DMS114 treated with DMSO at 0.1 percent for 48 hours (cell line): ENCODE results near the gene DNM1.

Experiments
- DNase-seq: peaks from one replicate; lab custom pipeline; 2025; ENCODE audit not compliant: unreplicated experiment; lab: John Stamatoyannopoulos, UW

DNM1 gene

DNA sequence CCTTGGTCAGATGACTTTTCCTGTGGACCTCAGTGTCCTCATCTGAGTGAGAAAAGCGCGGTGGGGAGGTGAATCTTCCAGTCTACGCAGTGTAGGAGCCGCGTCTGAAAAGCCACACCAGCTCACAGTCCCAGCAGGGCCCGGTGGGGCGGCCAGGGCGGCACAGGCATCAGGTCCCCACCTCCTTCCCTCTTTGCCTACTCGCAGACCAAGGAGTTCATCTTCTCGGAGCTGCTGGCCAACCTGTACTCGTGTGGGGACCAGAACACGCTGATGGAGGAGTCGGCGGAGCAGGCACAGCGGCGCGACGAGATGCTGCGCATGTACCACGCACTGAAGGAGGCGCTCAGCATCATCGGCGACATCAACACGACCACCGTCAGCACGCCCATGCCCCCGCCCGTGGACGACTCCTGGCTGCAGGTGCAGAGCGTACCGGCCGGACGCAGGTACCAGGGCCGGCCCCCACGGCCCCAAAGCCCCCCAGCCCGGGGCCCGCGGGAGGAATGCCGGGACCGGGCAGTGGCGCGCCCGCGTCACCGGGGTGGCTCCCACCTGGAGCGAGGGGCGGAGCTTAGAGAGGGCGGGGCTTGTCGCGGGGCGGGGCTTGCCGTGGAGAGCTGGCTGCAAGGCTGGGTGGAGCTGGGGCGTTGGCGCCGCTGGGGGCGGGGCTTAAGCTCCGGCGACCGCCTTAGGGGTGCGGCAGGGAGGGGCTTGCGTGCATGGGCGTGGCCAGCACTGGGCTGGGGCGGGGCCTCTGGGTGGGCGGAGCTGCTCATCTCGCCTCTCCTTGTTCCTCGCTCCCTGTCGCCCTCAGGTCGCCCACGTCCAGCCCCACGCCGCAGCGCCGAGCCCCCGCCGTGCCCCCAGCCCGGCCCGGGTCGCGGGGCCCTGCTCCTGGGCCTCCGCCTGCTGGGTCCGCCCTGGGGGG is 47.0 kb downstream of the DNM1 start:
- no peak for DNase-seq

DNA sequence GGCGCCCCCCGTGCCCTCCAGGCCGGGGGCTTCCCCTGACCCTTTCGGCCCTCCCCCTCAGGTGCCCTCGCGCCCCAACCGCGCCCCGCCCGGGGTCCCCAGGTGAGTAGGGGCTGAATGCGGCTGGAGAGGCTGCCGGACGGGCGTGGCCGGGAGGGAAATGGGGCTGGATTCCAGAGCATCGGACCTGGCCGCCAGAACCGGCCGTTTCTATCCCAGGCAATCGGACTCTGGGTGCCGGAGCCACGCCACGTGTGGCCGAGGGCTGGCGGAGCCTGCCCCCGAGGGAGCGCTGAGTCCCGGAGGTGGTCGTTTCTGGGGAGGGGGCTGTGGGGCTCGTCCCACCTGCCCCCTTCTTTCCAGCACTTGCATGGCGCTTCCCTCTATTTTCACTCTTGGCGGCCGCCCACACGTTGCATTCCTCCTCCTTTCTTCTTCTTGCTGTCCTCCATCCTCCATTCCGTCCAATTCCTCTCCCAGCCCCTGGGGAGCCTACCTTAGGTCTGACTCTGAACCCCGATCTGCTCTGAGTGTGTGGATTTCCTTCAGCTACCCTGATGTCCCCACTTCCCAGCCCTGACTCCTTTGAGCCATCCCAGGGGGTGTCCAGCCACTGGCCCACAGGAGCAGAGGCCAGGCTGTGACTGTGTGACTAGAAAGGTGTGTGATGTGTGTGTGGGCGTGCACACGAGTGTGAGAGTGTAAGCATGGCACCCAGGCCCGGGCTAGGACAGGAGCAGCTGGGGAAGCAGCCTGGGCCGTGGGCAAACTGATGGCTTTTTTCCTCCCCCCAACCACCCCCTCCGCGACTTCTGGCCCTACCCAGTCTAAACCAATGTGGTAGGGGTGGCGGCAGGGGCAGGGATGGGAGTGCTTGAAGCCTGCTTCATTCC is 47.9 kb downstream of the DNM1 start:
- DNase-seq = no peak

DNA sequence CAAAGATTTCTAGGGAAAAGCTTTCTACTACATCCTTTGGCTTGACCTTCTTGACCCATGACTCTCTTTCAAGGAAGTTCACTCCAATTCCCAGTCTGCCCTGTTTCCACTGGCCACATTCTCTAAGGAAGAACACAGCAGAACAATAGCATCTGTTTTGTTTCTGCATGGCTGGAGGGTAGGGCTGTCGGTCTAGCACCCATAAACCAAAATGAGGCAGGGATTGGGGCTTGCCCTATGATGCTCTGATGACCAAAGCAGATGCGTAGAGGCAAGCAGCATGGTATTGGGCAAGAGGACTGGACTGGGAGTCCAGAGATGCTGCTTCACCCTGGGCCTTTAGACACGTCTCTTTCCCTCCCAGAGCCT is 48.5 kb downstream of the DNM1 start:
- DNase-seq = no peak

DNA sequence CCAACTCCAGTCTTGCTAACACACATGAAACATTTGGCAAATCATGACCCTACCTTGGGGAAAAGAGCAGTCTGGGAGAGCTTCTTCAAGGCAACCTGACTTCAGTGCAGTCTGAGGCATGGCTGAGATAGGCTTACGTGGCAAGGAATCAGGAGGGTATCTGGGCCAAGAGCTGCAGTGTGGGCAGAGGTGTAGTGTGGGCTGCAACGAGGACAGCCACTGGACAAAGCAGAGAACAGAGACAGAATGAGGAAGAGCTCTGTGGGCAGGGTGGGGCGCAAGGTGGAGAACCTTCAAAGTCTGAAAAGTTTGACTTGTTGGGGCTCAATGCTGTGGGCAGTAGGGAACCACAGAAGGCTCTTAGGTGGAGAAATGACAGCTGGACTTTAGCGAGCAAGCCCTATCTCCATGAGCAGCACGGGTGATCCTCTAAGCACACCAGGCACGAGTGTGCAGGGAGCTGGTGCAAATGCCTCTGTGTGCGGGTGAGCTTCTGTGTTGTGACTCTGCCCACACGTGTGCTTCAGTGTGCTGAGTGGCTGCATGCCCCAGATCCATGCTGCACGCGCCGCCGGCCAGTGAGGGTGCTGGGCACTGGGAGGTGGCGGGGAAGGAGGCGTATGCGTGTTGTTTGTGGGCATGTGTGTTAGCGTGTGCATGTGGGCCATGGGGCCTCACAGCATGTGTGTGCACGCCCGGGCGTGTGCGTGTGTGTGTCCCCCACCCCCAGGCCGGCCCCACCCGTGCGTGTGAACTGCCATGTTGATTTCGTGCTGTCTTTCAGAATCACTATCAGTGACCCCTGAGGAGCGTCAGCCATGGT is 49.3 kb downstream of the DNM1 start:
- DNase-seq = no peak

DNA sequence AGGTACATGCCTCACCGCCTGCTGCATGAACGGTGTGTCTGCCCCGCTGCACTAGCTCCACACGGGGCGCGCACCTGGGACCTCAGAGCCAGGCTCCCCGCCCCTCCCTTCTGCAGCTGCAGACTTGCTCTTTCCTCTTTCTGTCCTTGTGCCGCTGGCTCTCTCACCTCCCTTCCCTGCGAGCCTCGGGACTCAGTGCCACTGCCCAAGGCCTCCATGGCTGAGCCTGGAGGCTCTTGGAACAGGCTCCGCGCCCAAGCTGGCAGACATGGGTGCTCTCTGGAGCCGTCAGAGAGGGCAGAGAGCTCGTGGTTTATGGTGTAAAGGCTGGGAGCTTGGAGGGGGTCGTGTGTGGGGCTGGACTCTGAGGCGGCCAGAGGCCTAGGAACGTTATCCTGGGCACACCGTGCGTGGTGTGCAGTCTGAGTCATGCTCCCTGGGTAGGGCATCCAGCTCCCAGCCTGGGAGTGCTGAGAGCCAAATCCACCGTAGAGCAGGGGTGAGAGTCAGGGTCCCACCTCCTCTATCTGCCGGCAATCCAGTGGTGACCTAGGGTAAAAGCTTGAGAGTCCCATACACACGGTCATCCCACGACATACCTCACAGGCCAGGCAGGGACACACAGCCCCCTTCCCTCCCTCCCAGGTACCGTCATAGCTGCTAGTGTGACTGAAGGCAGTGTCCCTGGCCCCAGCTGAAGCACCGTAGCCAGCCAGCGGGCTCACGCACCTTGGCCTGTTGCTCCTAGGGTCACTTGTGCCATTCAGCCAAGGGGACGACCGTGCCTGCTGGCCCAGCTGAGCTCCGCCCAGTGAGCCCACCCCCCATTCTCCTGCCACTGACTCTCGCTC is 50.2 kb downstream of the DNM1 start:
- no peak for DNase-seq

DNA sequence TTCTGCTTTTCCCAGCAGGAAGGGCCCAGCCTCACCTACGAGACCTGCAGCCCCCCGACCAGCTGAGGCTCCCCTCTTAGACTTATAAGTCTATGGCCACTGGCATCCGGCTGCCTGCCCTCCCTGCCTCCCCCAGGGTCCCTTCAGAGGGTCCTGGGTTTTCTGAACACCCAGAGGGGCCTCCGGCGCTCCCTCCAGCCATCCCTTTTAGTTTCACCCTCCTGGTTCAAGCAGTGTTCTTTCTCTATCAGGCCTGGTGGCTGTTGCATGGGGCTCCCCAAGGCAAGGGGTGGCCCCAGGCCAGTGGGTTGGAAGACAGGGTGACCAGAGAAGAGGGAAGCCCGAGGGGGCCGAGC is 50.8 kb downstream of the DNM1 start:
- DNase-seq = no peak

DNA sequence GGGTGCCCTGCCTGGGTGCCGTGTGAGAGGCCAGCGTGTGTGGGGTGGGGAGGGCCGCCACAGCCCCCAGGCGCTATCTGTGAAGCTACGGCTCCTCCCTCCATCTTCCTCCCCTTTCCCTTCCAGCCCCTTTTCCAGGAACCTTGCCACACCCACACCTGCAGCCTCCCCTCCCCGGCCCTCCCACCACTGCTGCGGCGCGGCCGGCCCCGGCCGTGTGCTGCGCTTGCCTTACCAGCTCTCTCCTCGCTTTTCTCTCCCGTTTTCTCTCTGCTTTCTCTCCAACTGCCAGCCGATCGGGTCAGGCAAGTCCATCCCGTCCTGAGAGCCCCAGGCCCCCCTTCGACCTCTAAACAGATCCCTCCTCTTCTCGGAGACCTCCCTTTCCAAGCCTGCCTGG is 51.2 kb downstream of the DNM1 start:
- DNase-seq = no peak

DNA sequence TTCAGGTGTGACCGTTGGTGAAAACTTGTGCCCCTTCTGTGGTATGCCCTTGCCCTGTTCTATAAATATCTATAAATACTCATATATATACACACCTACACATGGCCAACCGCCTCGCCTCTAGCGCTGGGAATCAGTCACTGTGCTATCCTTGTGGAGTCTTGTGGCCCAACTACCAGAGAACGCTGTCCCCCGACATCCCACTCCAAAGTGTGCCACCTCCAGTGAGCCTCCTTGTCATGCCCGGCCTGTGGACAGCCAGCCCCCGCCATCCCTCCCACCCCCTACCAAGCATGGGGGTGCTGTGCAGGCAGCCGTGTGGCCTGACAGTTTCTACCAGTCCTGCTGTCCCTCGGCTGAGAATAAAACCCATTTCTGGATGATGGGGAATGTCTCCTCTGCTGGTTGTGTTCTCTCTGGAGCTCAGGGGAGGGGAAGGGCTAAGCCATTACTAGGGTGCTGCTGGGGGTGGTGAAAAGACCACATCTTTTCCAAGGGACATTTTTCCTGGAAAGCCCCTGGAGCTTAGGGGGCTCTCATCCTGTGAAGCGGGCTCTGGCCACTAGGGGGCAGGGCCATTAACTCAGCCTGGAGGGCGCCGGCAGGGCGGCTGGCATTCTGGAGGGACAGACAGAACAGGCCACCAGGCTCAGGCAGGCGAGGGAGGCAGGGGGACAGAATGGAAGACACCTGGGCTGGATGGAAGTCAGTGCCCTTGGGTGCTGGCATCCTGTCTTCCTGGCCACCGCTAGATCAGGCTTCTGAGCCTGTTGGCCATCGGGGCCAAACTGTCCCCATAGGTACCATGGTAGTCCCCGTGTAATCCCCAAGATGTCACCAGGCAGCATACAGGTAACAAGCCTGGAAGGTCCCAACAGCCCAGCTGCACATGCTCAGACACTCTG is 51.9 kb downstream of the DNM1 start:
- no peak for DNase-seq

DNA sequence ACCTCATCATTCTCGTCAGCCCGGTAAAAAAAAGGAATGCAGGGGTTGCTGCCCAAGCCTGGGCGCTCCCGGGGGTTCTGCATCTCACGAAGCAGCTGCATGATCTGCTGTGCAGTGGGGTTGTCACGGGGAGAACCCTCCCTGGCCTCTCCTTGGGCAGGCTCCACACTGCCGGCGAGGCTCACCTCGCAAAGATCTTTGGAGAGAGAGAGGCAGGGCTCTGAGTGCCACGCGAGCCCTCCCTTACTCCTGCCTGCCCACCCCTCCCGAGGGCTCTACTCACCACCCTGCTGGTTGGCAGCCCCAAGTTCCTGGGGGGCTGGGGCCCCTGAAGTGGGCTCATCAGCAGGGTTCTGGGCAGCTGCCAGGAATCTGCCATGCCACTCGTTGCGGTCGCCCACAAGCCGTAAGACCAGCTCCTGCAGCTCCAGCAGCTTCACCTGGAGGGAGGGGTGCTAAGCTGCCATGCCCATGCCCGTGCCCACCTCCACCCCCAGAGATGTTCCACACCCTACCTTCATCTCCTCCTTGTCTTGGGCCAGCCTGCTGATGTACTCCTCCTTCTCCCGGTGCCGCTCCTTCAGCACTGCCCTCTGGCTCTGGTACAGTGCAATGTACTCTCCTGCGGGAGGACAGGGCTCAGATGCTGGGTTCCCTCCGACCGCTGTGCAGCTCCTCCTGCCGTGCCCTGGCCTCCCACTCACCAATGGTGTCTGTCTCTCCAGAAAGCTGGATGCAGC is 54.1 kb downstream of the DNM1 start:
- DNase-seq = no peak

DNA sequence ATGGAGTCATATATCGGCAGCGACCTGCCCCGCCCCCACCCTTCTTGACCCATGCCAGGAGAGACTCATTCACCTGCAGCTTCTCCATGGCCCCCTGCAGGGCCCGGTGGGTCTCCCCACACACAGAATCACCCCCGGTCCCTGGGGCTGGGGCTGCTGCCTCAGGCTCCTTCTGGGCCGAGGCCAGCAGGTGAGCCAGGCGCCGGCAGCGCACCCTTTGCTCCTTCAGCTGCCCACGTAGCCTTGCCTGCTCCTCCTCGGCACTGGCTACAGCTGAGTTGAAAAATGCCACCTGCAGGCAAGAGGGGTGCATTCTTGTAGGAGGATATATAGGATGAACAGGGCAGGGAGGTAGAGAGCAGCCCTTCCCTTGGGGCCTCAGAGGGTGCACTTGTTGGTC is 54.7 kb downstream of the DNM1 start:
- DNase-seq = no peak

DNA sequence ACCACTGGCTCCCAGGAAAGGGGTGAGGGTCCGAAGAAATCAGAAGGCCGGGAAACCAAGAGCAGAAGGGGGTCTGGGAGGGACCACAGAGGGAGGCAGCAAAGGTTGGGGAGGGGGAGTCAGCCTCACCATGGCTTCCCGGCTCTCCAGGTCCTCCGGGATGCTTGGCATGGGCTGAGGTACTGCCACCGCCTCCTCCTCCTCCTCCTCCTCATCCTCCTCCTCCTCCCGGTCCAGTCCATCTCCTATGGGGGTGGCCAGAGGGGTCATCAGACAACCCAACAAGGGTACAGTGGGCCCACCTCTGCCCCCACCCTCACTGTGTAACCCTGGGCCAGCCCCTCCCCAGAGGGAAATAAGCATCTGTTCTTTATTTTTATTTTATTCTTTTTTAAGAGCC is 55.1 kb downstream of the DNM1 start:
- DNase-seq = no peak

DNA sequence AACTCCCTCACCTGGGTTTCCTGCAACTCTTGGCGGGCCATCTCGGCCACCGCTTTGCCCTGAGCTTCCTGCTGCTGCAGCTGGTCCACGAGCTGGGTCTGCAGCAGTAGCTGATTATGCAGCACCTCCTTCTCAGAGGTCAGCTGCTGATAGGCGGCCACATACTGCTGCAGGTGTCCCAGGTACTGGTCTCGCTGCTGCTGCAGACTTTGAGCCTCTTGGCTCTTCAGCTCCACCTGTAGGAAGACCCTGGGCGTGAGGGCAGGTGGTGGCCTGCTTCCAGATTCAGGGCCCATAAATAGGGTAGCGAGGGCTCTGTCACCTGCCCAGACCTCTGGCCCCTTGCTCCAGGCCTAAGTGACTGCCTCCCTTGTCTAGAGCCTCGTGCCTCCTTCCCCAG is 56.0 kb downstream of the DNM1 start:
- no peak for DNase-seq

DNA sequence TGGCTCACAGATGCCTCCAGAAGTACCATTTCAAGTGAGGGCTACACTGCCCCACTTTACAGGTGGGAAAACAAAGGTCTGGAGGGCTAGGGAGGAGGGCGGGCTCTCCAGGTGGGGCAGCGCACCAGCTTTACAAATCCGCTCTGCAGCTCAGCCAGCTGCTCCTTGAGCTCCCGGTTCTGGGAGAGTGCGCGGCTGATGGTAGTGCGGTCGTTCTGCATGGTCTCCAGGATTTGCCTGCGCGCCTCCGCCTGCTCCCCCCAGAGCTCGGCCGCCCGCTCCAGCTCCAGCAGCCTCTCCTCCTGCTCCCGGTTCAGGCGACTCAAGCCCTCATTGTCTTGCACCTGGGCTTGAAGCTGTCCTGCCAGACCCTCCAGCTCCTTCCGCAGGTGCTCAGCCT is 57.2 kb downstream of the DNM1 start:
- no peak for DNase-seq

DNA sequence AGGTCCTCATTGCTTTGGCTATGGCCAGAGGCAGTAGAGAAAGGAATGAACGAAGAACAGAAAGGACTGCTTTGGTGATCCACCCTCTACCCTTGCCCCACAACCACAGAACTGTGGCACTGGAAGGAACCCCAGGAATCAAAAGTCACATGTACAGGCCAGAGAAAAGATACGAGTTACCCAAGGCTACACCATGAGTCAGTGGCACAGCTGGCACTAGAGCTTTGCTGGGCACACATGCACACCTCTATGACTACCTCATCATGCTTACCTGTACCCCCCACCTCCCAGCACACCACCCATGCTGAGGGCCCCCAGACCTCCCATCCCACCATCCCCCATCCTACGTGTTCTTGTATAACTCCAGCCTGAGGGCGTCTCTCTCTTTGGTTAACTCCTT is 59.5 kb downstream of the DNM1 start:
- DNase-seq = no peak

DNA sequence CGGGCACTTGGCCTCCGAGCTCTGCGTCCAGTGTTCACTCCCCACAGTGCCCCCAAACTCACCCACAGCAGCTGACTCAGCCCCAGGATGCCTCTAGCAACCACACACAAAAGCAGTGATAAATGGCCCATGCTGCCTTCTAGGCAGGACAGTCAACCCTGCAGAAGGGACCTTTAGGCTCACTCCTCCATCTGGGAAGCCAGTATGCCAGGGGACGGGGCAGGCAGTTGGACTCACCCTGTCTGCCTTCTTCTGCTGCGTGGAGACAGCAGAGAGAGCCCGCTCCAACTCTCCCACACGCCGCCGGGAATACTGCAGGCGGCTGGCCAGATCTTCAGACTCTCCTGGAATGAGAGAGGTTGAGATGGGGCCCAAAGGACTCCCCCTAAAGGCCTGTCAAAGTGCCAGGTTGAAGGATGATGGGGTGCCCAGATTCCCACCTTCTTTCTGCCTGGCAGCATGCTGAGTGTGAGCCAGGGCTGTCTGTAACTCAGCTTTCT is 62.2 kb downstream of the DNM1 start:
- no peak for DNase-seq

DNA sequence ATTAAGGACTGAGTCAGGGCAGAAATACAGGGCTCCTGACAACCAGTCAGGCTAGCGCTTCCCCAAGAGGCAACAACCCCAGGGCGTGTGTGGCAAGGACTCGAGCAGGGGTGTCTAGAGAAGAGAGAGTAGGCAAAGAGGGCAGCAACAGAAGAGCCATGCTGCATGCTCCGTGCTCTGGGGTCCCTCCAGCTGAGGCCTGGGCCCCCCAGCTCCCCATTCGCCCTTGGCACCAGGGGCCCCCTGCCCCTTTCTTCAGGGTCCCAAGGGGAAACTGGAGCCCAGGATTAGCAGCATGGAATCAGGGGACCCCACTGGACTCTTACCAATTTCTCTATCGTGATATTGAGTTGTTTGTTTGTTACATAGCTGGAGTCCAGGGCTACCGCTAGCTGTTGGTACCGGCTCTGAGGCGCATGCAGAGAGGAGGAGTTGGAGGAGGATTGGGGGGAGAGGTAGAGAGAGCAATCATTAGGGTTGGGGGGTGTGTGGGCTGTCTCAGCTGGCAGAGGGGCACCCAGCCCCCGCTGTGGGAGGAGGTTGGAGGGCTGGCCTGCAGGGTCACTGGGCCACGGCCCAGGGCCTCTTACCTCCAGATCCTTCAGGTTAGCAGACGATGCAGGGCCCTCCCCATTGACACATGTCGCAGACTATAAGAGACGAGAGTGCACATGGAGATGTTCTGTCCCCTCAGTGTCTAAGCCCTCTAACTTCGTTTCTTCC is 63.9 kb downstream of the DNM1 start:
- DNase-seq = no peak

DNA sequence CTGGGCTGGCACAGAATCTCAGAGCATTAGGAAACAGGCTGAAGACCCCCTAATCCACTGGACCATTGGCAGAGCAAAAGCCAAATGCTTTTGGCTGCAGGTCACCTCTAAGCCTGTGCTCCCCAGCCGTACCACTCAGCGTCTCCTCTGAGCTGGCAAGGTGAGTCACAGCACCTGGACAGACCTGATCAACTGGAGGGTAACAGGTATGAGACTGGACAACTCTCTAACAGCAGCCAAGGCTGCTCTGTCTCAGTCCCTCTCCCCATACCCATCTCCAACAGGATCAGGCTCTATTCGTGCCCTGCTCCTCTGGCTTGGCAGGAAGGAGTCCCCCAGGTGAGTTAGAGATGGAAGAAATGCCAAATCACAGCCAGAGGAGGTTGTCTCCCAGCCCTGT is 67.9 kb downstream of the DNM1 start:
- DNase-seq = no peak

DNA sequence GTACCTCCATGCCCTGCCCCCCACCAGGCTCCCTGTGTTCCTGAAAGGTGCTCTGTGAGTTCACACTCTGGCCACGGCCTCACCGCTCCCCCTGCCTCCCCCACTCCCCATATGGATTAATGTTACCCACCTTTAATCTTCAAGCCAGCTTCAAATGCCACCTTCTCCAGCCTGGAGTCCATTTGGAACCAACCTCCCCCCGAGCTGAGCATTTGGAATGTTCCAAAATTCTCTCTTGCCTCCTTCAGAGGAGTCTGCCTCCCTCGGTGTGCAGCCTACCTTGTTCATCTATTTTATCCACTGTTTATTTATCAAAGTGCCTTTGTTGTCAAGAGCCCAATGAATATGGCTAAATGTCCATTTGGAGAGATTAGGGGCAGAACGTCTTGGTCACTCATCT is 68.3 kb downstream of the DNM1 start:
- DNase-seq = no peak
